Tibial nerve (tissue), 4 donors: Measurements from ENCODE around the gene SGTB. TPM values are rescaled to one million over a fixed set of nuclear protein-coding genes. Genes with fewer than 3 reads are reported as not detected.

Experiments used
- DNase-seq, 2 donors: peaks; one replicate each; pipeline ENCODE4 v3.0.0-alpha.2; 2019; ENCODE audit warnings: low spot score in 2 of 2
- H3K27ac ChIP-seq, 4 donors: fragments of 200-600 bp; sonication (generic) in 3 of 4; one replicate each; pipeline ENCODE4 v1.5.1; 2017 to 2019; ENCODE audit warnings: mild to moderate bottlenecking in 1 of 4
- H3K27me3 ChIP-seq, 2 donors: fragments of 200-600 bp; sonication (generic) in 1 of 2; one replicate each; pipeline versions ENCODE4 v1.5.1 to v1.6.0; 2017 to 2019
- H3K36me3 ChIP-seq, 3 donors: fragments of 200-600 bp; sonication (generic); one replicate each; pipeline ENCODE4 v1.5.1; 2018 to 2019
- H3K4me1 ChIP-seq, 4 donors: fragments of 200-600 bp; sonication (generic) in 3 of 4; one replicate each; pipeline ENCODE4 v1.5.1; 2017 to 2019
- H3K4me3 ChIP-seq, 4 donors: fragments of 200-600 bp; sonication (generic) in 3 of 4; one replicate each; pipeline ENCODE4 v1.5.1; 2017 to 2019; ENCODE audit warnings: mild to moderate bottlenecking in 1 of 4, moderate library complexity in 1 of 4
- H3K9me3 ChIP-seq, 4 donors: fragments of 200-600 bp; sonication (generic) in 3 of 4; one replicate each; pipeline ENCODE4 v1.5.1; 2017 to 2019
- EP300 ChIP-seq, 2 donors: sonication (generic); formaldehyde crosslinking; IDR thresholded peaks; one replicate each; pipeline ENCODE4 v1.6.1; 2017; ENCODE audit warnings: antibody characterized with exemption in 2 of 2, mild to moderate bottlenecking in 1 of 2
- POLR2A ChIP-seq, 2 donors: fragments of 450-650 bp; IDR thresholded peaks; one replicate each; pipeline ENCODE4 v1.6.1; 2017; ENCODE audit warnings: antibody characterized with exemption in 2 of 2, mild to moderate bottlenecking in 2 of 2, moderate library complexity in 2 of 2
- WGBS, 2 donors: methylation state at CpG; one replicate each; pipeline ENCODE4 v1.1.5; 2018; 5-methylcytosine and 5-hydroxymethylcytosine counted together
- total RNA-seq, 4 donors: library from RNA; depleted of rRNA; stranded (reverse); fragments of >200 nt; gene quantifications; one replicate each; pipeline ENCODE4 v1.1.0, GENCODE V29; 2016
- TF ChIP-seq, protein P1 (sequence below), 5 experiments: fragments of 200-600 bp in 3 of 5; fragments of 450-650 bp in 2 of 5; sonication (generic) in 3 of 5; IDR thresholded peaks; one replicate each; pipeline ENCODE4 v1.5.1; 2016 to 2019; ENCODE audit warnings: antibody characterized with exemption in 5 of 5, mild to moderate bottlenecking in 3 of 5, moderate library complexity in 2 of 5

Gene SGTB
- total RNA-seq, 4 donors from 2014 or later = 10.8 to 13.0 (median 11.2) TPM

DNA sequence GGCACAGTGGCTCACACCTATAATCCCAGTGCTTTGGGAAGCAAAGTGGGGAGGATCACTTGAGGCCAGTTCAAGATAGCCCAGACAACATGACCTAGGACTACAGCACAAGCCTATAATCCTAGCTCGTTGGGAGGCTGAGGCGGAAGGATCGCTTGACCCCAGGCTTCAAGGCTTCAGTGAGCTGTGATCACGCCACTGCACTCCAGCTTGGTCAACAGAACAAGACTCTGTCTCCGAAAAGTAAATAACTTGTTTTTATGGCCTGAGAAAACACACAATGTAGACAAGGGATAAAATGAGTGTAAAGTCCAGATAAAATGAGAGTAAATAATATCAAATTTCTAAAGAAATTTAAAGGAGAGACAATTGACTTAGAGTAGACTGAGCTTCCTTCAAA lies 70.8 kb downstream of the SGTB start:
- DNase-seq = no peak
- TF ChIP-seq POLR2A (IDR thresholded peaks at IDR 0.05) (no peak), EP300 (IDR thresholded peaks at IDR 0.05) (no peak)
- TF ChIP-seq, protein P1, sequence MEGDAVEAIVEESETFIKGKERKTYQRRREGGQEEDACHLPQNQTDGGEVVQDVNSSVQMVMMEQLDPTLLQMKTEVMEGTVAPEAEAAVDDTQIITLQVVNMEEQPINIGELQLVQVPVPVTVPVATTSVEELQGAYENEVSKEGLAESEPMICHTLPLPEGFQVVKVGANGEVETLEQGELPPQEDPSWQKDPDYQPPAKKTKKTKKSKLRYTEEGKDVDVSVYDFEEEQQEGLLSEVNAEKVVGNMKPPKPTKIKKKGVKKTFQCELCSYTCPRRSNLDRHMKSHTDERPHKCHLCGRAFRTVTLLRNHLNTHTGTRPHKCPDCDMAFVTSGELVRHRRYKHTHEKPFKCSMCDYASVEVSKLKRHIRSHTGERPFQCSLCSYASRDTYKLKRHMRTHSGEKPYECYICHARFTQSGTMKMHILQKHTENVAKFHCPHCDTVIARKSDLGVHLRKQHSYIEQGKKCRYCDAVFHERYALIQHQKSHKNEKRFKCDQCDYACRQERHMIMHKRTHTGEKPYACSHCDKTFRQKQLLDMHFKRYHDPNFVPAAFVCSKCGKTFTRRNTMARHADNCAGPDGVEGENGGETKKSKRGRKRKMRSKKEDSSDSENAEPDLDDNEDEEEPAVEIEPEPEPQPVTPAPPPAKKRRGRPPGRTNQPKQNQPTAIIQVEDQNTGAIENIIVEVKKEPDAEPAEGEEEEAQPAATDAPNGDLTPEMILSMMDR (IDR thresholded peaks at IDR 0.05) = no peak
- no peaks in the 10 kb centered on the region for H3K27me3 ChIP-seq
- H3K4me1 ChIP-seq = no peaks in the 10 kb centered on the region
- no peak overlapping the region for H3K27ac ChIP-seq
- 81 to 84% methylated on average over 5 of the region's 5 CpGs for WGBS, 2 donors
- peaks cover 0 to 39% (median 4%) of the 10 kb centered on the region in 3 donors for H3K36me3 ChIP-seq
- no peak overlapping the region for H3K4me3 ChIP-seq
- no peaks in the 10 kb centered on the region for H3K9me3 ChIP-seq

DNA sequence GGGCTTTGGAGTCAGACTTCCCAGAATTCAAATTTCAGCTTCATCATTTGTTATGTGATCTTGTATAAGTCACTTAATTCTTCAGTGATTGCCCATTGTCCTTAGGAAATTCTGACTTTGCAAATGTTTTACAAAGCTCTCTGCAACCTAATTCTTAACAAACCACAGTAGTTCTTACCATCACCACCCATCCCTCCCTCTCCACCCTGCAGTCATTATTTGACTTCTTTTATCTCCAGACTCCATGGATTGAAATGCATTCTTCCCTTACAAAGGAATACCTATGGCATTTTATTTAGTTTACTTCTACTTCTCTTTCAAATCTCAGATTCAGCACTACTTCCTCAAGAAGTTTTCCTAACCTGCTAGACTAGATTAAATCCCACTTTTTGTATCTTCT lies 74.0 kb downstream of the SGTB start:
- H3K27ac ChIP-seq = no peak overlapping the region
- no peaks in the 10 kb centered on the region for H3K9me3 ChIP-seq
- no peaks in the 10 kb centered on the region for H3K4me1 ChIP-seq
- TF ChIP-seq, protein P1 (IDR thresholded peaks at IDR 0.05) = no peak
- TF ChIP-seq POLR2A (IDR thresholded peaks at IDR 0.05) = no peak
- TF ChIP-seq EP300 (IDR thresholded peaks at IDR 0.05) = no peak
- H3K4me3 ChIP-seq = no peak overlapping the region
- peaks cover 0 to 58% (median 0%) of the 10 kb centered on the region in 3 donors for H3K36me3 ChIP-seq
- no peaks in the 10 kb centered on the region for H3K27me3 ChIP-seq
- no peak for DNase-seq

DNA sequence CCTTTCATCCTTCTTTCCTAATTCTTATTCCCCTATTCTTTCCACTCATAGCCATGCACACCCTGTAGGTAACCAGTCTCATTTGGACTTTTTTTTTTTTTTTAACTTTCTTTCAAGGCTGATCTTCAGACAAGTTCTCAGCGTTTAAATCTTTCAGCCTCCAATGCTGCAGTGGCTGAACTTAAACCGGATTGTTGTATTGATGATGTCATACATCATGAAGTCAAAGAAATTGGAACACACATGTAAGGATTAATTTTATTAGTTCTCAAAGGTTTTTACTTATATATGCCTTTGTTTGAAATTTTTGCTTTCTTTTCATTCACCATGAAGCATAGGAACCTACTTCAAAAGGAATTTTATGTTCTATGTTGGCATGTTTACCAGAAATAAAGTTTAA lies 75.0 kb downstream of the SGTB start:
- WGBS, 2 donors = 79 to 87% methylated on average over 2 of the region's 2 CpGs

DNA sequence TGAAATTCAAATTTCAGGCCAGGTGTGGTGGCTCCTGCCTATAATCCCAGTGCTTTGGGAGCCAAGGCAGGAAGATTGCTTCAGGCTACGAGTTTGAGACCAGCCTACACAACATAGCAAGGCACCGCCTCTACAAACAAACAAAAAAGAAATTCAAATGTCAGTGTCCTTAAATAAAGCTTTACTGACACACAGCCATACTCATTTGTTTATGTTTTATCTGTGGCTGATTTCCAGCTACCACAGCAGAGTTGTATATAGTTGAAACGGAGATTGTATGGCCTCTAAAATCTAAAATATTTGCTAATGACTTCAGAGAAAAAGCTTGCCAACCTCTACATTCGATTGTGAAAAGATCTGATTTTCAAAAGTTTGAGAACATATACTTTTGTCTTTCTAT lies 81.7 kb downstream of the SGTB start:
- H3K4me1 ChIP-seq = no peaks in the 10 kb centered on the region
- peaks cover 0 to 72% (median 7%) of the 10 kb centered on the region in 3 donors for H3K36me3 ChIP-seq
- no peak for DNase-seq
- no peaks in the 10 kb centered on the region for H3K9me3 ChIP-seq
- no peak overlapping the region for H3K27ac ChIP-seq
- WGBS, 2 donors = 83 to 96% methylated on average over 4 of the region's 4 CpGs
- TF ChIP-seq, protein P1 (IDR thresholded peaks at IDR 0.05) = no peak
- no peak for TF ChIP-seq EP300 (IDR thresholded peaks at IDR 0.05)
- no peak overlapping the region for H3K4me3 ChIP-seq
- H3K27me3 ChIP-seq = no peaks in the 10 kb centered on the region

More for the DNA sequence above, 75.0 kb downstream of the SGTB start:
- no peak overlapping the region for H3K27ac ChIP-seq
- peaks cover 0 to 60% (median 0%) of the 10 kb centered on the region in 3 donors for H3K36me3 ChIP-seq
- TF ChIP-seq POLR2A (IDR thresholded peaks at IDR 0.05) (no peak), EP300 (IDR thresholded peaks at IDR 0.05) (no peak)
- TF ChIP-seq, protein P1 (IDR thresholded peaks at IDR 0.05) = no peak
- H3K4me3 ChIP-seq = no peak overlapping the region
- H3K4me1 ChIP-seq = no peaks in the 10 kb centered on the region
- no peak for DNase-seq
- H3K9me3 ChIP-seq = no peaks in the 10 kb centered on the region
- no peaks in the 10 kb centered on the region for H3K27me3 ChIP-seq

DNA sequence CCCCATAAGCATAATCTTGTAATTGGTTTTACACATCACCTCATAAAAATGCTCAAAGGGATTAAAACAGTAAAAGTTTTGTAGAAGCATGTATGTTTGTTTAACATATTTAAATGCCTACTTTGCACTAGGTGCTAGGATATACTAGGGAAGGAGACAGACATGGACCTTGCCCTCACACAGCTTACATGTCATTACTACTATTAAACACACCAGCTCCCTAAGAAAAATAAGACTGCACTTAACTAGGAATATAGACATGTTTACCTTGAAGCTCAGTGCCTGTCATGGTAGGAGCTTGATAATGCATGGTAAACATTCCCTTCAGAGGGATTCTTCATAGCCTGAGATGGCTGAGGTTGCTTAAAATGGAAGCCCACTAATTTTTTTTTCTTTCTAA lies 90.9 kb downstream of the SGTB start:
- Histone ChIP-seq H3K4me1 (peaks cover 0 to 9% (median 1%) of the 10 kb centered on the region in 4 donors), H3K27ac (no peak overlapping the region), H3K27me3 (no peaks in the 10 kb centered on the region), H3K36me3 (peaks cover 0 to 24% (median 0%) of the 10 kb centered on the region in 3 donors), H3K9me3 (no peaks in the 10 kb centered on the region), H3K4me3 (no peak overlapping the region)
- TF ChIP-seq EP300 (IDR thresholded peaks at IDR 0.05) (no peak), POLR2A (IDR thresholded peaks at IDR 0.05) (no peak)
- TF ChIP-seq, protein P1 (IDR thresholded peaks at IDR 0.05) = no peak
- no peak for DNase-seq
